WTC11 (cell line): ENCODE measurements around the gene COPS3. TPM values are rescaled to one million over a fixed set of nuclear protein-coding genes. Genes with fewer than 3 reads are reported as not detected.

ENCODE experiments used
- AFF4 ChIP-seq: sonication (generic); formaldehyde crosslinking; IDR thresholded peaks from 2 replicates; pipeline ENCODE4 v1.8.1; 2023; ENCODE audit warnings: mild to moderate bottlenecking, missing genetic modification reagents, borderline replicate concordance
- ATF2 ChIP-seq: sonication (generic); formaldehyde crosslinking; IDR thresholded peaks from 2 replicates; pipeline ENCODE4 v1.8.1; 2022; ENCODE audit warnings: low read depth, missing genetic modification reagents, borderline replicate concordance
- CTCF ChIP-seq: fragments of 200-600 bp; IDR thresholded peaks from 2 replicates; pipeline ENCODE4 v1.8.0; 2022; ENCODE audit warnings: antibody characterized with exemption
- E2F4 ChIP-seq: sonication (generic); formaldehyde crosslinking; IDR thresholded peaks from 2 replicates; pipeline ENCODE4 v1.8.1; 2022; ENCODE audit warnings: low read depth, mild to moderate bottlenecking, moderate library complexity, missing genetic modification reagents, borderline replicate concordance
- E2F5 ChIP-seq: sonication (generic); formaldehyde crosslinking; IDR thresholded peaks from 2 replicates; pipeline ENCODE4 v1.8.1; 2022; ENCODE audit warnings: mild to moderate bottlenecking, moderate library complexity, missing genetic modification reagents
- EMX1 ChIP-seq: fragments of 250-450 bp; sonication (Bioruptor Pico); IDR thresholded peaks from 2 replicates; pipeline ENCODE4 v1.8.0; 2021; ENCODE audit warnings: mild to moderate bottlenecking
- FOXJ3 ChIP-seq: sonication (generic); formaldehyde crosslinking; IDR thresholded peaks from 2 replicates; pipeline ENCODE4 v1.9.0; 2021; ENCODE audit warnings: missing genetic modification reagents, mild to moderate bottlenecking, borderline replicate concordance
- HMGXB4 ChIP-seq: sonication (generic); formaldehyde crosslinking; IDR thresholded peaks from 2 replicates; pipeline ENCODE4 v1.8.1; 2023; ENCODE audit warnings: mild to moderate bottlenecking, moderate library complexity, missing genetic modification reagents
- KAT7 ChIP-seq: sonication (generic); formaldehyde crosslinking; IDR thresholded peaks from 2 replicates; pipeline ENCODE4 v1.8.1; 2023; ENCODE audit warnings: missing genetic modification reagents, mild to moderate bottlenecking, borderline replicate concordance
- MXD4 ChIP-seq: fragments of 250-450 bp; sonication (Bioruptor Pico); IDR thresholded peaks from 2 replicates; pipeline ENCODE4 v1.8.0; 2021; ENCODE audit warnings: mild to moderate bottlenecking, moderate library complexity, borderline replicate concordance
- NFATC4 ChIP-seq: fragments of 250-450 bp; sonication (Bioruptor Pico); IDR thresholded peaks from 2 replicates; pipeline ENCODE4 v1.9.0; 2021; ENCODE audit warnings: mild to moderate bottlenecking
- RELA ChIP-seq: sonication (generic); formaldehyde crosslinking; IDR thresholded peaks from 2 replicates; pipeline ENCODE4 v1.8.1; 2022; ENCODE audit warnings: missing genetic modification reagents, mild to moderate bottlenecking, borderline replicate concordance
- RORB ChIP-seq: fragments of 250-450 bp; sonication (Bioruptor Pico); IDR thresholded peaks from 2 replicates; pipeline ENCODE4 v1.9.0; 2021; ENCODE audit warnings: mild to moderate bottlenecking
- SMAD3 ChIP-seq: sonication (generic); formaldehyde crosslinking; IDR thresholded peaks from 2 replicates; pipeline ENCODE4 v1.8.0; 2022; ENCODE audit warnings: missing genetic modification reagents, mild to moderate bottlenecking, borderline replicate concordance
- TCF7 ChIP-seq: sonication (generic); formaldehyde crosslinking; IDR thresholded peaks from 2 replicates; pipeline ENCODE4 v1.8.0; 2022; ENCODE audit warnings: mild to moderate bottlenecking, low read depth, missing genetic modification reagents, moderate library complexity
- TEAD4 ChIP-seq: sonication (generic); formaldehyde crosslinking; IDR thresholded peaks from 2 replicates; pipeline ENCODE4 v1.8.0; 2022; ENCODE audit warnings: mild to moderate bottlenecking, missing genetic modification reagents
- USF1 ChIP-seq: sonication (generic); formaldehyde crosslinking; IDR thresholded peaks from 2 replicates; pipeline ENCODE4 v1.8.0; 2022; ENCODE audit warnings: mild to moderate bottlenecking, missing genetic modification reagents
- ZMAT4 ChIP-seq: fragments of 250-450 bp; sonication (Bioruptor Pico); IDR thresholded peaks from 2 replicates; pipeline ENCODE4 v1.9.0; 2021; ENCODE audit warnings: mild to moderate bottlenecking
- ZNF121 ChIP-seq: sonication (generic); formaldehyde crosslinking; IDR thresholded peaks from 2 replicates; pipeline ENCODE4 v1.8.0; 2023; ENCODE audit warnings: missing genetic modification reagents
- ZNF138 ChIP-seq: sonication (generic); formaldehyde crosslinking; conservative IDR thresholded peaks from 2 replicates; pipeline ENCODE4 v1.8.1; 2022; ENCODE audit warnings: mild to moderate bottlenecking, moderate library complexity, missing genetic modification reagents
- ZNF219 ChIP-seq: sonication (generic); formaldehyde crosslinking; IDR thresholded peaks from 2 replicates; pipeline ENCODE4 v1.8.0; 2023; ENCODE audit warnings: missing genetic modification reagents, mild to moderate bottlenecking, borderline replicate concordance
- ZNF263 ChIP-seq: sonication (generic); formaldehyde crosslinking; IDR thresholded peaks from 2 replicates; pipeline ENCODE4 v1.8.1; 2022; ENCODE audit warnings: low read depth, mild to moderate bottlenecking, moderate library complexity, missing genetic modification reagents
- ZNF317 ChIP-seq: sonication (generic); formaldehyde crosslinking; IDR thresholded peaks from 2 replicates; pipeline ENCODE4 v1.8.1; 2023; ENCODE audit warnings: low read depth, mild to moderate bottlenecking, moderate library complexity, missing genetic modification reagents, borderline replicate concordance
- ZNF423 ChIP-seq: fragments of 250-450 bp; sonication (Bioruptor Pico); IDR thresholded peaks from 2 replicates; pipeline ENCODE4 v2.1.2; 2022; ENCODE audit warnings: mild to moderate bottlenecking, moderate library complexity
- total RNA-seq: library from RNA; stranded (reverse); gene quantifications from 3 replicates; pipeline ENCODE4 v1.2.3, GENCODE V29; 2021

The COPS3 gene
- total RNA-seq, 1 experiment from 2014 or later, result 78.3 TPM

GRCh38 chr17:17280613-17281549, at the start of gene COPS3 (continued):
- TF ChIP-seq E2F4 (CRISPR knock-in tag) (peak; percentile 95), ZNF121 (no peak), ZNF423 (no peak), FOXJ3 (CRISPR knock-in tag) (no peak), ZNF219 (CRISPR knock-in tag) (no peak), ATF2 (no peak), CTCF (no peak), ZNF263 (CRISPR knock-in tag) (no peak), EMX1 (CRISPR knock-in tag) (no peak), RELA (CRISPR knock-in tag) (peak; percentile 82; the same call in 1 of the 2 replicates), TCF7 (CRISPR knock-in tag) (no peak), ZNF317 (CRISPR knock-in tag) (no peak), RORB (no peak), USF1 (peak; percentile 42), AFF4 (CRISPR knock-in tag) (no peak), SMAD3 (CRISPR knock-in tag) (no peak), ZNF138 (CRISPR knock-in tag) (no peak), TEAD4 (CRISPR knock-in tag) (no peak), MXD4 (CRISPR knock-in tag) (no peak), KAT7 (CRISPR knock-in tag) (no peak), E2F5 (CRISPR knock-in tag) (peak; percentile 92), HMGXB4 (no peak), NFATC4 (no peak), ZMAT4 (CRISPR knock-in tag) (no peak)
